GM19099 (cell line): ENCODE measurements around the gene ADAMTS1.

Experiments used
- POLR2A ChIP-seq: IDR thresholded peaks from 3 replicates; pipeline ENCODE4 v1.6.1; 2011; ENCODE audit warnings: low read depth; ENCODE audit not compliant: insufficient read length; ENCODE audit errors: extremely low read depth

The ADAMTS1 gene

GRCh38 chr21:26847921-26848320 lies 2.7 kb upstream of the ADAMTS1 start:
- TF ChIP-seq POLR2A = no peak

DNA sequence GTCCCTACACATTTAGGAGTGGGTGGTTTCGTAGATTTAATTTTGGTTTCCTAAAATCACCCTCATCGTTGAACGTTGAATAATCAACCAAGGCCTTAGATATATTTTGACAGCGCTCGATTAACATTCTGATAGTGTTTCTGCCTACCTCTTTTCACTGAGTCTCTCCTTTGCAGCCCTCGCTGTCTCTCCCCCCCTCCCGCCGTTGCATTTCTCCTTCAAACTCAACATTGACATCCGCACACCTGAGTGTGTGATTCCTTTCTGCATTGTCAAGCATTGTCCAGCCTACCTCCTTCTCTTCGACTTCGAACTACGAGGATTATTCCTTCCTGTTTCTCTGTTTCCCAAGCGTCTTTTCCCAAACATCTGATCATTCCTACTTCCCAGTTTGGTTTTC lies 1.8 kb upstream of the ADAMTS1 start:
- no peak for TF ChIP-seq POLR2A

DNA sequence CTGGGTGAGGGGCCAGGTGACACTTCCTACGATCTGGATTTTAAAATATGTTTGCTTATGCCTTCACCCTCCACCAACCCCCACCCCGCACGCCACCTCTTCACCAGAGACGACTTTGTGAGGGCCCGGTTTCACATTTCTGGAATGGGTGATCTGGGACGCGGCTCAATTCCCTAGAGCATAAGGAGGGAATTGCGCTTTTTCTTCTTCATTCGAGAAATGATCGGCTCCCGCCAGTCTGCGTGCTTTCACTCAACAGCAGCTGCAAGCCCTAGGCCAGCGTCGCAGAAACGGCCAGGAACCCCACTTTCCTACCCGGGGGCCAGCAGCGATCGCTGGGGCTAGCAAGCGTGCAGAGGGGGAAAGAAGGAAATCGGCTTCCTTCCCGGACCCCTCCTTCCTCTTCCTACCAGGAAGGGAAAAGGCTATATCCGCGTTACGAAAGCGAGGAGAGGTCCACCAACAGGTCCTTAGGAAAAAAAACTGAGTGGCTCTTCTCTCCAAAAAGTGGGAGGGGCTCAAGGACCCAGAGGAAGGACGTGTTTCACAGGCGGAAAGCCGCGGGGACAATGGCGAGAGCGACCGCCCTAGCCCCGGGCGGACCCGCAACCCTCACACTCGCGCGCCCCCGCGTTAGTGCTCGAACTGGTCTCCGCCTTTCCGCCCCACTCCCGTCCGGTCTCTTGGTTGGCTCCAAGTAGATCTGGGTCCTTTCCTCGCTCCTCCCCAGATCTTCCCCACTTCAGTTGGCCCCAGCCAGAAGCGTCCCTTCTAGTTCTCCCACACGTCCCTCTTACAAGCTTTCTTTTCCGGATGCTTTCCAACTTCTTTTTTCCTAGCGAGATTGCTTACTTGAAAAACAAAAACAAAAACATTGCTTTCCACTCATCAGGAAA lies 1.1 kb upstream of the ADAMTS1 start:
- TF ChIP-seq POLR2A = no peak

DNA sequence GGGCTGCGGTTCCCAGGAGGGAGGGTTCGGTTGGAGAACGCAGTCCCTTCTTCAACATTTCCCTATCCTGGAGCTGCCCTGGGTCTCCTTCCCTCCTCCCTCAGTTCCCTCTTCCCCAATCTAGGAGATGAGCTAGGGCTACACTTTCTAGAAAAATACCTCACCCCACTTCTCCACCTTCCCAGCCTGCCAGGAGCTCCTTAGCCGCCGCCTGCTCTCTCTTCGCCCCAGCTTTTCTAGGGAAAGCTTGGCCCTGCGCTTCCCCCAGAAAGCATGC lies 488 bp upstream of the ADAMTS1 start:
- no peak for TF ChIP-seq POLR2A

GRCh38 chr21:26844258-26845065 lies 747 bp downstream of the ADAMTS1 start:
- TF ChIP-seq POLR2A = no peak

GRCh38 chr21:26843933-26844257 lies 1.3 kb downstream of the ADAMTS1 start:
- TF ChIP-seq POLR2A = no peak

DNA sequence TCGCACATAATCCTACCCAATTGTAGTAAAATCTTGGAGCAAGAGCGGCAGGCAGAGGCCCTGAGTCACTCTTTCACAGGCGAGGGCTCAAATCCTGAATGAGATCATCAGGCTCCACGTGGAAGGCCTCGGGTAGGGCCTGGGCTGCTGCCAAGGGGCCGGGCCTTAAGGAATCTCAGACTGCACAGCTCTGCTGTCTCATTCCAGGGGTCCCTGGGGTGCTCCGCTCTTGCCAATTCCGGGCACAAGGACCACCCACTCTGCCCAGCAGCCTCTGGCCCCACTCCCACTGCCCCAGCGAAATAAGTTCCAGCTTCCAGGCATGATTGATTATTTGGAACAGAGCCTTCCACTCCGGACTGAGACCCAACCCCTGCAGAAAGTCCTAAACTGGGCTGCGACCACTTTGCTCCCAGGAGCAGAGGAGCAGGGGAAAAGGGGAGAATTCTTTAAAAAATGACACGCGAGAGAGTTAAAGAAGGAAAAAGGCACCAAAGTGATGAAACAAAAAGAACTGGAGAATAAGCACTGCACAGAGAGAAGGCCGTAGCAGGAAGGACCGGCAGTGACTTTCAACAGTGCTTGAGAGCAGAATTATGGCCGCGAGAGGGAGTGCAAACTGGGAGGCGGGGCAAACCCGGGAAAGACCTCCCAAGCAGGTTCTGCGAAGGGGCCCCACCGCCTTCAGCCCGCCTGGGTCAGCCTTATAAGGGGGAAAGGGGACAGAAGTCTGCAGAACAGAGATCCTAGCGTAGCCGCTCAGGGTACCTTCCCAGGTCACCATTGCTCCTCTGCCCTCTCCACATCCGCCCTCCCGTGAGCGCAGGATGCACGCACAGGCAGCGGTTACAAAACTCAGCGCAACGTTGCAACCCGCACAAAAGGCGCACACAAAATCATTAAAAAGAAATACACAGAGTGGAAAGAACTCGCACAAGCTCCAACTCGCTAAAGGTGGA lies 2.0 kb downstream of the ADAMTS1 start:
- no peak for TF ChIP-seq POLR2A

DNA sequence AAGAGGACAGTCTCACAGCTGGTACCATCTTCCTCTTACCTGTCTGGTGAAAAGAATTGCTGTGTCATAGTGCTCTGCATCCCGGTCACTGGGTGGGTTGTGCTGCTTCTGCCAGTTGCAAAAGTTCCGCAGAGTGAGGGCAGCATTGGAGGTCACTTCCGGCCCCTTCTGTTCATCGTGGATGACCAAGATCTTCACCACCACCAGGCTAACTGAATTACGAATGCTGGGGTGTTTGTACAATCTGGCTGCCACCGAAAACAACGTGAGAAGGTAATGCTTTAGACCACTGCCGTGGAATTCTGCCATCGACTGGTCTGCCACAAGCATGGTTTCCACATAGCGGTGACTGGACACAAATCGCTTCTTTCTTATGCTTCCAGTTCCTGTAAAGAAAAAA lies 2.9 kb downstream of the ADAMTS1 start:
- TF ChIP-seq POLR2A = no peak

DNA sequence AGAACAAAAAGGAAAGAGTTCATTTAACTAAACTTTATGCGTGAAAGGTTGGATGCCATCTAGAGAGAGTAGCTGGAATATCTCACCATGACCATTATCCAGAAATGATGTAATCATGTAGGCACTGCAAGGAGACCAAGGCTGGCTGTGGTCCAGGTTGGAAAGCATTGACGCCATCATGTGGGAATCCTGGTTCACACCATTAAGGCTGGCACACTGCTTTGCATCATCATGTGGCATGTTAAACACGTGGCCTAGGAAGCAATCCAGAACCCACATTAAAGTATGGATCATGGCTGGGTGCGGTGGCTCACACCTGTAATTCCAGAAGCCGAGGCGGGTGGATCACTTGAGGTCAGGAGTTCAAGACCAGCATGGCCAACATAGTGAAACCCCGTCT lies 4.3 kb downstream of the ADAMTS1 start:
- no peak for TF ChIP-seq POLR2A

GRCh38 chr21:26840201-26840600 lies 5.0 kb downstream of the ADAMTS1 start:
- TF ChIP-seq POLR2A = no peak

DNA sequence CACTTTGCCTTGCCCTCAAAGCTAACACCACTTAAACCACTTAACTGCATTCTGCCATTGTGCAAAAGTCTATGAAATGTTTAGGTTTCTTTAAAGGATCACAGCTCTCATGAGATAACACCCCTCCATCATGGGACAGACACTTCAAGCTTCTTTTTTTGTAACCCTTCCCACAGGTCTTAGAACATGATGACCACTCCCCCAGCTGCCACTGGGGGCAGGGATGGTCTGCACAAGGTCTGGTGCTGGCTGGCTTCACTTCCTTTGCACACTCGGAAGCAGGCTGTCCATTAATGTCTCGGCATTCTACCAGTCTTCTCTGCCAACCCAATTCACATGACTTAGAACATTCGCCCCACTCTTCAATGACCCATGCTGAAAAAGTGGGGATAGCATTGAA lies 7.7 kb downstream of the ADAMTS1 start:
- no peak for TF ChIP-seq POLR2A

GRCh38 chr21:26836528-26836927 lies 8.7 kb downstream of the ADAMTS1 start:
- no peak for TF ChIP-seq POLR2A

- no peak for TF ChIP-seq POLR2A
Measured at GRCh38 chr21:26835714-26836265, 9.4 kb downstream of the ADAMTS1 start.

GRCh38 chr21:26835027-26835713 lies 10.0 kb downstream of the ADAMTS1 start:
- TF ChIP-seq POLR2A = no peak

DNA sequence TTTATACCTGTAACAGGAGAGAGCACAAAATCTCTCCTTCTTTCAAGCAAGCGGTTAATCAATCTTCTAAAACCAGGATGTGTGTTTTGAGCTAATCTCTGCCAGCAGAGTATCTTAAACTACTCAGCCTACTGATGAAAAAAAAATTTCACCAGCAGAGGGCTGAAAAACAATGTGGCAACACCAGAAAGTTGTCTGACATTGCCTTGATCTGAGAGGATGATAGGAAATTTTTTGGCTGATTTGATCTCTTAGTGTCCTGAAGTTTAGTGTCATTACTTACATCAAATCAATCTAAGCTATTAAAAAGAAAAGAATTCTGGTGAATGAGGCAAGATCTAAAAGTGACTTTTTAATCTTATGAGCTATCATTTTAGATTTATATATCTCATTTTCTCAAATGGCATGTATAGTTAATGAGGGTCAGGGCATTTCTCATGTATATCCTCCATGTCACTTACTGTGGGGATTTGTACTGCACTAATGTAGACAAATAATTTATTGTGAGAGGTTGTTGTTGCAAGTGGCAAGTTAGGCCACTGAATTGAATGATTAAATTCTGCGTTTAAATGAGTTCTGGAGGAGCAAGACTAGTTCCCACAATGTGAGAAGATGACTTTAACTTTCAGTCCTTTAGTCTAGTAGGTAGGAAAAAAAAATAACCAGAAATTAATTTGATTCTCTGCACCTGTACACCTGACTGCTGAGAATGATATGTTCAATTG lies 10.9 kb downstream of the ADAMTS1 start:
- no peak for TF ChIP-seq POLR2A
